ENCODE data around the gene STK24.
"Not testable (repeated sequence)": the region's sequence is repeated elsewhere in the genome, so short reads cannot be mapped to it uniquely, and the experiment has no call there.

STK24 gene

GRCh38 chr13:98415326-98416070 is 161.4 kb downstream of the STK24 start:
- Histone ChIP-seq H3K79me2 (ENCODE audit: low read length) (no peaks in the 10 kb centered on the region), H3K36me3 (replicated peaks; ENCODE audit: low read depth, low read length) (no peaks in the 10 kb centered on the region), H2AFZ (ENCODE audit: low read depth, low read length) (no peak overlapping the region), H4K20me1 (ENCODE audit: insufficient read depth, low read length) (no peaks in the 10 kb centered on the region), H3K9ac (ENCODE audit: low read length) (no peak overlapping the region), H3K9me3 (ENCODE audit: insufficient read depth, low read length) (no peaks in the 10 kb centered on the region), H3K4me1 (ENCODE audit: low read length) (no peaks in the 10 kb centered on the region), H3K27ac (ENCODE audit: low read length) (no peak overlapping the region), H3K4me3 (ENCODE audit: low read length) (no peak overlapping the region), H3K27me3 (ENCODE audit: low read depth, low read length) (peaks cover 13% of the 10 kb centered on the region), H3K4me2 (ENCODE audit: low read length) (no peak overlapping the region)
- no peak for TF ChIP-seq EZH2phosphoT487 (IDR thresholded peaks at IDR 0.05; ENCODE audit: low read depth)
- TF ChIP-seq CTCF (IDR thresholded peaks at IDR 0.05; ENCODE audit: low read depth, low read length): no peak

DNA sequence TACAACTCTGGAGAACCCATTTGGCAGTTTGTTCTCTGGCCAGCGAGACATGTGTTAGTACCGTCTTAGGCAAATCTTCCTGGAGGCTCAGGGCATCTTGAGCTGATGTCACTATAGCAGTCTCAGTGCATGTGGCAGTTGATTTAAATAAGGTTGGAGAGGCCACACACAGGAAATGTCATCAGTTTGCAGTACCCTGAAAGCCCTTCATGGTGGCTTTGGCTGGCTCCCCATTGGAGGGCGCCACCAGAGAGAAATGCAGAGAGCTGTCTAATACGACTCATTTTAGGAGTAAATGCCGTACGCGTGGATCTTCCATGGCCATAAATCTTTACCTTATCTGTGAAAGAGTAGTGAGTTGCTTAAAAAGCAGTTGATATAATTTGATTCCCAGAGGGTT is 163.1 kb downstream of the STK24 start:
- H3K4me3 ChIP-seq (ENCODE audit: low read length): no peak overlapping the region
- no peaks in the 10 kb centered on the region for H4K20me1 ChIP-seq (ENCODE audit: insufficient read depth, low read length)
- TF ChIP-seq CTCF (IDR thresholded peaks at IDR 0.05; ENCODE audit: low read depth, low read length) (0 out of 2 replicates have a peak, but pooled peaks have one; percentile 6), EZH2phosphoT487 (IDR thresholded peaks at IDR 0.05; ENCODE audit: low read depth) (no peak)
- H3K9me3 ChIP-seq (ENCODE audit: insufficient read depth, low read length): no peaks in the 10 kb centered on the region
- no peaks in the 10 kb centered on the region for H3K79me2 ChIP-seq (ENCODE audit: low read length)
- no peaks in the 10 kb centered on the region for H3K4me1 ChIP-seq (ENCODE audit: low read length)
- H3K27me3 ChIP-seq (ENCODE audit: low read depth, low read length): peaks cover 6% of the 10 kb centered on the region; the same call in 1 of the 2 replicates
- no peak overlapping the region for H3K27ac ChIP-seq (ENCODE audit: low read length)
- H3K9ac ChIP-seq (ENCODE audit: low read length): no peak overlapping the region
- no peak overlapping the region for H3K4me2 ChIP-seq (ENCODE audit: low read length)
- no peaks in the 10 kb centered on the region for H3K36me3 ChIP-seq (replicated peaks; ENCODE audit: low read depth, low read length)
- H2AFZ ChIP-seq (ENCODE audit: low read depth, low read length): no peak overlapping the region

GRCh38 chr13:98413278-98413677 is 163.6 kb downstream of the STK24 start:
- H3K36me3 ChIP-seq (replicated peaks; ENCODE audit: low read depth, low read length); H3K4me2 ChIP-seq (ENCODE audit: low read length); H2AFZ ChIP-seq (ENCODE audit: low read depth, low read length): not testable (repeated sequence)

GRCh38 chr13:98411617-98412265 is 165.2 kb downstream of the STK24 start:
- no peak overlapping the region for H3K4me2 ChIP-seq (ENCODE audit: low read length)
- H3K27me3 ChIP-seq (ENCODE audit: low read depth, low read length): peaks cover 6% of the 10 kb centered on the region; the same call in 1 of the 2 replicates
- H3K4me3 ChIP-seq (ENCODE audit: low read length): no peak overlapping the region
- no peaks in the 10 kb centered on the region for H3K36me3 ChIP-seq (replicated peaks; ENCODE audit: low read depth, low read length)
- H2AFZ ChIP-seq (ENCODE audit: low read depth, low read length): no peak overlapping the region
- H3K79me2 ChIP-seq (ENCODE audit: low read length): no peaks in the 10 kb centered on the region
- TF ChIP-seq EZH2phosphoT487 (IDR thresholded peaks at IDR 0.05; ENCODE audit: low read depth) (no peak), CTCF (IDR thresholded peaks at IDR 0.05; ENCODE audit: low read depth, low read length) (no peak)
- no peak overlapping the region for H3K27ac ChIP-seq (ENCODE audit: low read length)
- no peaks in the 10 kb centered on the region for H4K20me1 ChIP-seq (ENCODE audit: insufficient read depth, low read length)
- no peaks in the 10 kb centered on the region; the same call in 1 of the 2 replicates for H3K4me1 ChIP-seq (ENCODE audit: low read length)
- no peaks in the 10 kb centered on the region for H3K9me3 ChIP-seq (ENCODE audit: insufficient read depth, low read length)
- H3K9ac ChIP-seq (ENCODE audit: low read length): no peak overlapping the region

More at GRCh38 chr13:98413278-98413677, 163.6 kb downstream of the STK24 start:
- H3K4me3 ChIP-seq (ENCODE audit: low read length); H3K9ac ChIP-seq (ENCODE audit: low read length); H3K27me3 ChIP-seq (ENCODE audit: low read depth, low read length); H3K9me3 ChIP-seq (ENCODE audit: insufficient read depth, low read length); H3K27ac ChIP-seq (ENCODE audit: low read length); H3K79me2 ChIP-seq (ENCODE audit: low read length); H3K4me1 ChIP-seq (ENCODE audit: low read length); H4K20me1 ChIP-seq (ENCODE audit: insufficient read depth, low read length): not testable (repeated sequence)

All from OCI-LY3 (cell line).